Activated T-helper 9 cell treated with anti-CD3 and anti-CD28 coated beads, Interleukin-2, amount 50 U/mL, for 16 hours (primary cell): ENCODE data around the gene SLC15A5.

Source experiments
- DNase-seq: peaks from one replicate; pipeline ENCODE4 v3.0.0-alpha.2; 2020; ENCODE audit warnings: low read depth

The SLC15A5 gene

GRCh38 chr12:16174282-16174681, 103.2 kb downstream of the SLC15A5 start:
- DNase-seq, result no peak

GRCh38 chr12:16171348-16171747, 106.1 kb downstream of the SLC15A5 start:
- DNase-seq, result no peak

- no peak for DNase-seq
These were observed 109.4 kb downstream of the SLC15A5 start for GRCh38 chr12:16168078-16168477.

GRCh38 chr12:16166563-16167470, 110.7 kb downstream of the SLC15A5 start:
- DNase-seq, result no peak

GRCh38 chr12:16165506-16165905, 112.0 kb downstream of the SLC15A5 start:
- DNase-seq, result no peak

GRCh38 chr12:16163901-16164300, 113.6 kb downstream of the SLC15A5 start:
- DNase-seq, result no peak

- no peak for DNase-seq
These were observed 114.3 kb downstream of the SLC15A5 start for GRCh38 chr12:16163146-16163545.

- no peak for DNase-seq
These were observed 117.9 kb downstream of the SLC15A5 start for GRCh38 chr12:16159571-16159970.

- DNase-seq, result no peak
These were observed 119.4 kb downstream of the SLC15A5 start for GRCh38 chr12:16158050-16158449.

- no peak for DNase-seq
These were observed 121.5 kb downstream of the SLC15A5 start for GRCh38 chr12:16155938-16156337.

GRCh38 chr12:16154990-16155389, 122.5 kb downstream of the SLC15A5 start:
- DNase-seq, result no peak

- no peak for DNase-seq
These were observed 124.4 kb downstream of the SLC15A5 start for GRCh38 chr12:16152885-16153673.

- DNase-seq, result no peak
These were observed 127.2 kb downstream of the SLC15A5 start for GRCh38 chr12:16150276-16150675.

GRCh38 chr12:16148938-16149337, 128.5 kb downstream of the SLC15A5 start:
- no peak for DNase-seq
